IMR-90 (cell line): ENCODE data around the gene LHX5. TPM values are rescaled to one million over a fixed set of nuclear protein-coding genes. Genes with fewer than 3 reads are reported as not detected.

ENCODE experiments used
- ATAC-seq: fragments of 200-7000 bp; cut with Tn5 transposase; 2 replicates; pipeline ENCODE4 v1.9.1; 2020; ENCODE audit warnings: low read depth, mild to moderate bottlenecking, moderate library complexity
- BruUV-seq: library from RNA; stranded (reverse); fragments of 400-500 nt; replicated peaks from 2 replicates; lab custom pipeline; 2021; lab: Mats Ljungman, UMichigan
- CTCF ChIA-PET: fragments of 300-600 bp; formaldehyde crosslinking; extraction: SDS; loops from one replicate; lab custom pipeline; 2021; ENCODE audit warnings: antibody characterized with exemption; lab: Yijun Ruan, JAX
- POLR2A ChIA-PET: fragments of 300-600 bp; sonication (Branson Sonifier 250); formaldehyde crosslinking; loops from one replicate; lab custom pipeline; 2022; ENCODE audit warnings: antibody characterized with exemption; ENCODE audit not compliant: unreplicated experiment; lab: Charles Lee
- DNase-seq: peaks from one replicate; pipeline ENCODE4 v3.0.0; 2013
- H2AFZ ChIP-seq: replicated peaks from 2 replicates; pipeline ENCODE3; 2013; ENCODE audit warnings: low read length, mild to moderate bottlenecking; ENCODE audit not compliant: poor library complexity
- H2AK5ac ChIP-seq: 2 replicates; pipeline ENCODE4 v1.6.1; 2013; ENCODE audit warnings: low read depth, low read length, inconsistent platforms
- H2AK9ac ChIP-seq: replicated peaks from 2 replicates; pipeline ENCODE3; 2013; ENCODE audit warnings: mild to moderate bottlenecking, low read depth, low read length, moderate library complexity; ENCODE audit not compliant: poor library complexity
- H2BK120ac ChIP-seq: 2 replicates; pipeline ENCODE4 v1.6.1; 2013; ENCODE audit warnings: low read depth, low read length, inconsistent platforms
- H2BK15ac ChIP-seq: 3 replicates; pipeline ENCODE4 v1.6.1; 2013; ENCODE audit warnings: low read depth, low read length, inconsistent platforms
- H2BK20ac ChIP-seq: 2 replicates; pipeline ENCODE4 v1.6.1; 2013; ENCODE audit warnings: low read depth, mild to moderate bottlenecking, inconsistent platforms, low read length, moderate library complexity
- H2BK5ac ChIP-seq: 2 replicates; pipeline ENCODE4 v1.6.1; 2013; ENCODE audit warnings: mild to moderate bottlenecking, low read depth, low read length, inconsistent platforms; ENCODE audit not compliant: poor library complexity, severe bottlenecking
- H3K14ac ChIP-seq: replicated peaks from 2 replicates; pipeline ENCODE4 v1.6.1; 2013; ENCODE audit warnings: low read depth, low read length, inconsistent platforms
- H3K18ac ChIP-seq: 2 replicates; pipeline ENCODE4 v1.6.1; 2013; ENCODE audit warnings: low read depth, low read length, control low read depth
- H3K23ac ChIP-seq: 2 replicates; pipeline ENCODE4 v1.6.1; 2013; ENCODE audit warnings: low read depth, low read length, inconsistent platforms
- H3K27ac ChIP-seq: 2 replicates; pipeline ENCODE4 v1.5.1; 2013; ENCODE audit warnings: mild to moderate bottlenecking, control low read depth, low read length; ENCODE audit not compliant: insufficient read depth
- H3K27me3 ChIP-seq: 2 replicates; pipeline ENCODE4 v1.6.1; 2013; ENCODE audit warnings: low read length; ENCODE audit not compliant: control insufficient read depth, insufficient read depth
- H3K36me3 ChIP-seq: 2 replicates; pipeline ENCODE4 v1.6.1; 2013; ENCODE audit warnings: low read length, mixed read lengths; ENCODE audit not compliant: control insufficient read depth, insufficient read depth
- H3K4ac ChIP-seq: 2 replicates; pipeline ENCODE4 v1.6.1; 2013; ENCODE audit warnings: low read depth, low read length, inconsistent platforms
- H3K4me1 ChIP-seq: 2 replicates; pipeline ENCODE4 v1.6.1; 2013; ENCODE audit warnings: low read length, mixed read lengths; ENCODE audit not compliant: control insufficient read depth, insufficient read depth
- H3K4me2 ChIP-seq: 2 replicates; pipeline ENCODE4 v1.6.1; 2013; ENCODE audit warnings: low read depth, mild to moderate bottlenecking, control low read depth, low read length, moderate library complexity
- H3K4me3 ChIP-seq: 2 replicates; pipeline ENCODE4 v1.5.1; 2013; ENCODE audit warnings: low read depth, mild to moderate bottlenecking, control low read depth, low read length, moderate library complexity; ENCODE audit not compliant: insufficient read depth
- H3K56ac ChIP-seq: 2 replicates; pipeline ENCODE4 v1.6.1; 2013; ENCODE audit warnings: low read length, inconsistent platforms; ENCODE audit not compliant: insufficient read depth; ENCODE audit errors: extremely low read depth
- H3K79me1 ChIP-seq, 2 experiments: 2 replicates each; pipeline ENCODE4 v1.6.1; 2013; ENCODE audit warnings: low read length in 2 of 2, inconsistent platforms in 1 of 2, low read depth in 1 of 2
- H3K9ac ChIP-seq: 2 replicates; pipeline ENCODE4 v1.6.1; 2013; ENCODE audit warnings: low read depth, low read length, control low read depth
- H3K9me1 ChIP-seq: 2 replicates; pipeline ENCODE4 v1.6.1; 2013; ENCODE audit warnings: low read length, inconsistent platforms; ENCODE audit not compliant: insufficient read depth
- H3K9me3 ChIP-seq: 2 replicates; pipeline ENCODE4 v1.6.1; 2013; ENCODE audit warnings: low read length; ENCODE audit not compliant: control insufficient read depth, insufficient read depth
- H4K20me1 ChIP-seq: 2 replicates; pipeline ENCODE4 v1.6.1; 2013; ENCODE audit warnings: low read length, inconsistent platforms; ENCODE audit not compliant: insufficient read depth
- H4K5ac ChIP-seq: 2 replicates; pipeline ENCODE4 v1.6.1; 2013; ENCODE audit warnings: mild to moderate bottlenecking, low read depth, low read length, control low read depth
- H4K8ac ChIP-seq, 2 experiments: 2 replicates each; pipeline ENCODE4 v1.6.1; 2013; ENCODE audit warnings: low read depth in 2 of 2, low read length in 2 of 2, control low read depth in 1 of 2, inconsistent platforms in 1 of 2
- H4K91ac ChIP-seq: 2 replicates; pipeline ENCODE4 v1.6.1; 2013; ENCODE audit warnings: low read depth, low read length, inconsistent platforms; ENCODE audit not compliant: insufficient read depth
- MAZ ChIP-seq: IDR thresholded peaks from 2 replicates; pipeline ENCODE4 v1.6.1; 2012; ENCODE audit warnings: low read depth, mild to moderate bottlenecking, low read length, improper control_type of control experiment, moderate library complexity, borderline replicate concordance
- MXI1 ChIP-seq: IDR thresholded peaks from 2 replicates; pipeline ENCODE4 v1.6.1; 2012; ENCODE audit warnings: low read depth, mild to moderate bottlenecking, low read length, moderate library complexity, borderline replicate concordance
- NFE2L2 ChIP-seq: fragments of 150-350 bp; IDR thresholded peaks from 2 replicates; pipeline ENCODE4 v1.6.1; 2016; ENCODE audit warnings: low read depth, mild to moderate bottlenecking, low read length
- WGBS, 2 experiments: methylation state at CpG; one replicate each; pipeline versions ENCODE4 v1.1.5 to v1.1.7; 2013; ENCODE audit warnings: missing lambda C conversion rate in 2 of 2; ENCODE audit not compliant: insufficient read length in 1 of 2; ENCODE audit errors: extremely low coverage in 2 of 2; 5-methylcytosine and 5-hydroxymethylcytosine counted together
- dilution Hi-C: fragments of 300-500 bp; cut with HindIII; formaldehyde crosslinking; loops from one replicate; pipeline ENCODE4 v1.14.3; 2018; ENCODE audit warnings: low sequenced_read_pairs; ENCODE audit not compliant: unreplicated experiment
- in situ Hi-C: fragments of 300-500 bp; cut with MboI; formaldehyde crosslinking; loops from 3 replicates; pipeline ENCODE4 v1.14.3; 2019; ENCODE audit warnings: low sequenced_read_pairs, inconsistent platforms, mixed read lengths
- intact Hi-C: fragments of 100-400 bp; cut with micrococcal nuclease; formaldehyde crosslinking; loops from 2 replicates; pipeline ENCODE4 v1.10.0; 2022
- polyA plus RNA-seq, 3 experiments: library from polyadenylated mRNA; depleted of rRNA; stranded (reverse); fragments of >200 nt; gene quantifications; 2 replicates each; pipeline ENCODE4 v1.2.3, GENCODE V29; 2012; ENCODE audit warnings: low replicate concordance in 1 of 3
- total RNA-seq: library from RNA; depleted of rRNA; stranded (reverse); fragments of >200 nt; gene quantifications from 2 replicates; pipeline ENCODE4 v1.2.3, GENCODE V29; 2012

LHX5 gene
- total and polyA plus RNA-seq, 2 of the 4 experiments (the other 2 are of a cell fraction): not detected

GRCh38 chr12:113435367-113435766 is 36.3 kb downstream of the LHX5 start:
- dilution Hi-C loops: no loop called here
- no peaks in the 10 kb centered on the region for H4K20me1 ChIP-seq
- H3K14ac ChIP-seq: no peak overlapping the region
- intact Hi-C loops: no loop called here
- H3K4me3 ChIP-seq: no peak overlapping the region
- ChIA-PET POLR2A (no interaction called here), CTCF (no interaction called here)
- no peaks in the 10 kb centered on the region for H3K9me1 ChIP-seq
- H3K4ac ChIP-seq: no peak overlapping the region
- in situ Hi-C loops: no loop called here
- H2AK5ac ChIP-seq: no peak overlapping the region
- H2BK5ac ChIP-seq: no peak overlapping the region
- DNase-seq (no peak), ATAC-seq (no peak)
- H3K27me3 ChIP-seq: peaks cover 2% of the 10 kb centered on the region
- H3K56ac ChIP-seq: no peak overlapping the region
- no peak overlapping the region for H3K23ac ChIP-seq
- H2BK20ac ChIP-seq: no peak overlapping the region
- H2BK120ac ChIP-seq: no peak overlapping the region
- no peak overlapping the region for H3K4me2 ChIP-seq
- H3K9me3 ChIP-seq: no peaks in the 10 kb centered on the region
- H3K18ac ChIP-seq: no peak overlapping the region
- no TSS peak for BruUV-seq
- H2AFZ ChIP-seq: no peak overlapping the region
- H2BK15ac ChIP-seq: no peak overlapping the region
- TF ChIP-seq MXI1 (no peak), NFE2L2 (no peak), MAZ (no peak)
- H3K4me1 ChIP-seq: no peaks in the 10 kb centered on the region
- WGBS, 2 experiments: no CpG with 5 or more reads among the region's 5 CpGs
- no peaks in the 10 kb centered on the region for H3K79me1 ChIP-seq
- H4K5ac ChIP-seq: no peak overlapping the region
- H4K91ac ChIP-seq: no peak overlapping the region
- H3K9ac ChIP-seq: no peak overlapping the region
- no peak overlapping the region for H3K27ac ChIP-seq
- H4K8ac ChIP-seq: no peak overlapping the region
- no peaks in the 10 kb centered on the region for H3K36me3 ChIP-seq
- no peak overlapping the region for H2AK9ac ChIP-seq
